Astrocyte of the cerebellum (primary cell): ENCODE measurements around the gene DNMT3A.

Experiments
- DNase-seq: peaks from one replicate; pipeline ENCODE4 v3.0.0-alpha.2; 2011; ENCODE audit warnings: low read depth
- H3K4me3 ChIP-seq: 2 replicates; pipeline ENCODE4 v1.5.1; 2011; ENCODE audit warnings: mild to moderate bottlenecking, low read depth, low read length, moderate library complexity
- in situ Hi-C: cut with HindIII; loops from 2 replicates; pipeline ENCODE4 v1.10.0; 2017; ENCODE audit warnings: low sequenced_read_pairs
- TF ChIP-seq, protein P1 (sequence below): IDR thresholded peaks from 2 replicates; pipeline ENCODE4 v1.5.1; 2012; ENCODE audit warnings: low read length, low read depth, moderate library complexity, mild to moderate bottlenecking; ENCODE audit errors: missing control alignments

Gene DNMT3A

DNA sequence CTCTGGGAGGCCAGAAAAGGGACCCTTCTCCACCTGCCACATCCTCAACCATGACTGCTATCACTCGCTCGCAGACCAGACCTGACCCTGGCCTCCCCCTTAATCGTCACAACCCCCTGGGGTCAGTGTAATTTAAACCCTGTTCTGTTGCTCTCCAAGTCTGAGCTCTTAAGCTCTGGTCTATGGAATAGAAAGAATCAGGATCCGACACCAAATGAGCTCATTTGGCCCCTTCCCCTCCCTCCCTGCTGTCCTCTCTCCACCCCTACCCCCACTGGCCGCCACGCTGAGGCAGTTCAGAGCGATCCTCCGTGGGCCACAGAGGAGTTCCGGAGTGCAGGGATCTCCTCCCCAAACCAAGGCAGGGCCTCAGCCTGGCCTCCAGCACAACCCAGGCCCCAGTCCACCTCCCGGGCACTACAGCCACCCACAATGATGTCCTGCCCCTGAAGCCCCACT, 5.3 kb downstream of the DNMT3A start:
- TF ChIP-seq, protein P1, sequence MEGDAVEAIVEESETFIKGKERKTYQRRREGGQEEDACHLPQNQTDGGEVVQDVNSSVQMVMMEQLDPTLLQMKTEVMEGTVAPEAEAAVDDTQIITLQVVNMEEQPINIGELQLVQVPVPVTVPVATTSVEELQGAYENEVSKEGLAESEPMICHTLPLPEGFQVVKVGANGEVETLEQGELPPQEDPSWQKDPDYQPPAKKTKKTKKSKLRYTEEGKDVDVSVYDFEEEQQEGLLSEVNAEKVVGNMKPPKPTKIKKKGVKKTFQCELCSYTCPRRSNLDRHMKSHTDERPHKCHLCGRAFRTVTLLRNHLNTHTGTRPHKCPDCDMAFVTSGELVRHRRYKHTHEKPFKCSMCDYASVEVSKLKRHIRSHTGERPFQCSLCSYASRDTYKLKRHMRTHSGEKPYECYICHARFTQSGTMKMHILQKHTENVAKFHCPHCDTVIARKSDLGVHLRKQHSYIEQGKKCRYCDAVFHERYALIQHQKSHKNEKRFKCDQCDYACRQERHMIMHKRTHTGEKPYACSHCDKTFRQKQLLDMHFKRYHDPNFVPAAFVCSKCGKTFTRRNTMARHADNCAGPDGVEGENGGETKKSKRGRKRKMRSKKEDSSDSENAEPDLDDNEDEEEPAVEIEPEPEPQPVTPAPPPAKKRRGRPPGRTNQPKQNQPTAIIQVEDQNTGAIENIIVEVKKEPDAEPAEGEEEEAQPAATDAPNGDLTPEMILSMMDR = no peak
- in situ Hi-C loops = no loop called here
- DNase-seq = no peak
- H3K4me3 ChIP-seq = no peak overlapping the region

DNA sequence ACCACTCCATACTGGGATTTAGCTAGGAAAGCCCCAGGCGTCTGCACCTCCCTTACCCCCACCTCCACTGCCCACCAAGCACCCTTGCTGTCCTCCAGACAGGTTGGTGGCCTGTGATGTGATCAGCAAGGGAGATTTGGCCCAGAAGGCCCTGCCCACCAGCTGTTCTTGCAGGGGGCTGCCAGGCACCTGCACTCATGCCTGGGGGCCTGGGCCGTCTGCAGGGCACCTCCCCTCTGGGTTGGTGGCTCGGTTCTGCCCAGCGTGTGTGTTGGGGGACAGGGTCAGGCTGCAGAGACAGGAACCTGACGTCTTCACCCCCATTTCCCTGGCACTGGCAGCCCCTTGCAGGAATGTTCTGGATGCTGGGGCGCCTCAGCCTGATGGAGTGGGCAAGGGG, 5.8 kb downstream of the DNMT3A start:
- no peak for DNase-seq
- no peak overlapping the region for H3K4me3 ChIP-seq
- in situ Hi-C loops = no loop called here
- TF ChIP-seq, protein P1 = no peak

DNA sequence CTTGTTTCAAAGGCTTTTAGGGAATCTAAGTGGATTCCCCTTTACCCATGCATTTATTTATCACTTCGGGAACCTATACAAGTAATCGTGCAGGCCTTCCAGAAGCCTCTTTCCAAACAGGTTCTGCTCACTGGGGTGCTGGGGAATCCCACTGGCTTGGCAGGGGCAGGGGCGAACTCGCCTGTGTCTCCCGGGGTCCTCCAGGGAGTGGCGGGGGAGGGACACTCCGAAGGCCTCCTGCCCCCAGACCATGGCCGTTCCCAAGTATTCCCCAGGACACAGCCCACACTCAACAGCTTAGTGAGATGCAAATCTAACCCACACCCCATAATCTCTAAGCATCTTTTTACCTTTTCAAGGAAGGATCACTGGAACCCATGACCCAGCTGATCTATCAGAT, 6.5 kb downstream of the DNMT3A start:
- in situ Hi-C loops = no loop called here
- H3K4me3 ChIP-seq = no peak overlapping the region
- TF ChIP-seq, protein P1 = no peak
- DNase-seq = no peak

DNA sequence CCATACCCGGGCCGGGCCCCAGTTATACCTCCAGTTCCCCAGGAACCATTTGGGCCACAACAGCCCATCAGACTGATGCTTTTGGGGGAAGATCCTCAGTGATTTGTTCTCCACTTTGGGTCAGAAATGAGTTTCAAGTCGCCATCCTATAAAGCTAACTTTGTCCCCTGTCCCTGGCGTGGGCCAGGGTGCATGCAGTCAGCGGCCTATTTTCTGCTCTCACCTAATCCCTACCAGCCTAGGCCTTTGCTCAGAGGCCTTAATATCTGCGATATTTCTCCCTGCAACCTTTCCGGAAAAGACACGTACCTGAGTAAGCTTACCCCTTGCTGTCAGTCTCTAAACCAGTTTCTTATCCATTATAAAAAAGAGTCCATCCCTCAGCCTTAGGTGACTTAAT, 7.2 kb downstream of the DNMT3A start:
- TF ChIP-seq, protein P1 = no peak
- in situ Hi-C loops = no loop called here
- no peak for DNase-seq
- H3K4me3 ChIP-seq = no peak overlapping the region

DNA sequence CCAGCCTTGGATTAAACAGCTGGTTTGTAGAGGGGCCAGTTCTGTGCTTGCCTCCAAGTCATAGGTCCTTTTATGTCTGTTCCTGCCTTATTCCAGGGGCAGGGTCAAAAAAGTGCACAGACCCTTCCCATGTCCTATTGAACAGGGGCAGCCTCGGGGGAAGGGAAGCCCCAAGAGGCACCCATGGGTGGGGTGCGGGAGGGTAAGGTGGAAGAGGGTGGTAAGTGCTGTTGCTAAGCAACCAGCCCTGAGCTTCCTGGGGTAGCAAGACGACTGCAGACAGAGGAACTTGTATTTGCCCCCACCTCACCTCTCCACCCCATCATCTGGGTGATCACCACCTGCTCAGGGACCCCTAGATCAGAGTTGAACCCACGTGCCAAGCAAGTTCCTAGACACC, 7.7 kb downstream of the DNMT3A start:
- H3K4me3 ChIP-seq = no peak overlapping the region
- TF ChIP-seq, protein P1 = no peak
- in situ Hi-C loops = no loop called here
- DNase-seq = no peak

DNA sequence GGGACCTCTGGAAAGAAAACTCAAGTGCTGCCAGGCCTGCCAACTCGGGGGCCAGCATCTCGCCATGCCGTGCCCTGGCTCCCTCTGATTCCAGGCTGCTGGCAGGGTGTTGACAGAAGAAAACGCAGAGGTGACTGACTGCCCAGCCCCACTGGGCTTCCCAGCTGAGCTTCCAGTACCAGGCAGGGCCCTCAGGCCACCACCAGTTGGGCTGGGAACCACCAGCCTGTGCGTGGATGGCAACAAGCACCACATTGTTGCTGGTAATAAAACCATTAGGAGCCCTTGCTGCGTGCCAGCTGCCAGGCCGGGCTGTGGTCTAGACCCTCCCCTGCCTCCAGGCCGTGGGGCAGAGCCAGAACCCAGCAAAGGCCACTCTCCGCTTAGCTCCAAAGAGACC, 9.2 kb downstream of the DNMT3A start:
- DNase-seq = no peak
- no peak overlapping the region for H3K4me3 ChIP-seq
- in situ Hi-C loops = no loop called here
- TF ChIP-seq, protein P1 = no peak
